ENCODE measurements around the gene ARID1B. TPM values are rescaled to one million over a fixed set of nuclear protein-coding genes. Genes with fewer than 3 reads are reported as not detected.
A peak's percentile ranks its signal among the peaks of the same experiment; 100 is the strongest.

The ARID1B gene
- total RNA-seq, 1 donor from 2014 or later, result 155 TPM

DNA sequence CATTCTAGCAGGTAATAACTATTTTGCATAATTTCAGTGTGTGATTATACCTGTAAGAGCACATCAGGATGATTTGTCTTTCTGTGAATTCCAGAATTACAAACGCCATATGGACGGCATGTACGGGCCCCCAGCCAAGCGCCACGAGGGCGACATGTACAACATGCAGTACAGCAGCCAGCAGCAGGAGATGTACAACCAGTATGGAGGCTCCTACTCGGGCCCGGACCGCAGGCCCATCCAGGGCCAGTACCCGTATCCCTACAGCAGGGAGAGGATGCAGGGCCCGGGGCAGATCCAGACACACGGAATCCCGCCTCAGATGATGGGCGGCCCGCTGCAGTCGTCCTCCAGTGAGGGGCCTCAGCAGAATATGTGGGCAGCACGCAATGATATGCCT lies 423.4 kb downstream of the ARID1B start:
- Mint-ChIP-seq H3K27me3 (ENCODE audit: low read depth) (no peaks in the 10 kb centered on the region), H3K4me3 (no peak overlapping the region), H3K36me3 (peaks cover 32% of the 10 kb centered on the region), H3K9me3 (no peaks in the 10 kb centered on the region), H3K27ac (no peak overlapping the region), H3K4me1 (peaks cover 8% of the 10 kb centered on the region)
- TF ChIP-seq, protein P1, sequence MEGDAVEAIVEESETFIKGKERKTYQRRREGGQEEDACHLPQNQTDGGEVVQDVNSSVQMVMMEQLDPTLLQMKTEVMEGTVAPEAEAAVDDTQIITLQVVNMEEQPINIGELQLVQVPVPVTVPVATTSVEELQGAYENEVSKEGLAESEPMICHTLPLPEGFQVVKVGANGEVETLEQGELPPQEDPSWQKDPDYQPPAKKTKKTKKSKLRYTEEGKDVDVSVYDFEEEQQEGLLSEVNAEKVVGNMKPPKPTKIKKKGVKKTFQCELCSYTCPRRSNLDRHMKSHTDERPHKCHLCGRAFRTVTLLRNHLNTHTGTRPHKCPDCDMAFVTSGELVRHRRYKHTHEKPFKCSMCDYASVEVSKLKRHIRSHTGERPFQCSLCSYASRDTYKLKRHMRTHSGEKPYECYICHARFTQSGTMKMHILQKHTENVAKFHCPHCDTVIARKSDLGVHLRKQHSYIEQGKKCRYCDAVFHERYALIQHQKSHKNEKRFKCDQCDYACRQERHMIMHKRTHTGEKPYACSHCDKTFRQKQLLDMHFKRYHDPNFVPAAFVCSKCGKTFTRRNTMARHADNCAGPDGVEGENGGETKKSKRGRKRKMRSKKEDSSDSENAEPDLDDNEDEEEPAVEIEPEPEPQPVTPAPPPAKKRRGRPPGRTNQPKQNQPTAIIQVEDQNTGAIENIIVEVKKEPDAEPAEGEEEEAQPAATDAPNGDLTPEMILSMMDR (IDR thresholded peaks at IDR 0.05; ENCODE audit: unreplicated experiment), result no peak
- DNase-seq (ENCODE audit: low spot score in 2 of 2, unreplicated experiment in 2 of 2), result no peak

GRCh38 chr6:157201083-157201482 lies 423.9 kb downstream of the ARID1B start:
- DNase-seq (ENCODE audit: low spot score in 2 of 2, unreplicated experiment in 2 of 2), result no peak
- TF ChIP-seq, protein P1 (IDR thresholded peaks at IDR 0.05; ENCODE audit: unreplicated experiment), result no peak
- Mint-ChIP-seq H3K27ac (no peak overlapping the region), H3K4me1 (peaks cover 10% of the 10 kb centered on the region), H3K36me3 (peaks cover 36% of the 10 kb centered on the region), H3K4me3 (no peak overlapping the region), H3K27me3 (ENCODE audit: low read depth) (no peaks in the 10 kb centered on the region), H3K9me3 (no peaks in the 10 kb centered on the region)

- peaks cover 9% of the 10 kb centered on the region for H3K4me1 Mint-ChIP-seq
- DNase-seq (ENCODE audit: low spot score in 2 of 2, unreplicated experiment in 2 of 2), result no peak
- H3K4me3 Mint-ChIP-seq, result no peak overlapping the region
Observed at GRCh38 chr6:157203312-157203744, 426.1 kb downstream of the ARID1B start.

GRCh38 chr6:157203764-157204163 lies 426.6 kb downstream of the ARID1B start:
- Mint-ChIP-seq H3K9me3 (no peaks in the 10 kb centered on the region), H3K27ac (no peak overlapping the region), H3K4me3 (no peak overlapping the region), H3K4me1 (peaks cover 9% of the 10 kb centered on the region), H3K27me3 (ENCODE audit: low read depth) (no peaks in the 10 kb centered on the region), H3K36me3 (peaks cover 48% of the 10 kb centered on the region)
- DNase-seq (ENCODE audit: low spot score in 2 of 2, unreplicated experiment in 2 of 2), result no peak
- TF ChIP-seq, protein P1 (IDR thresholded peaks at IDR 0.05; ENCODE audit: unreplicated experiment), result no peak

More at GRCh38 chr6:157203312-157203744, 426.1 kb downstream of the ARID1B start:
- Mint-ChIP-seq H3K27ac (peak overlapping the region; percentile 19), H3K36me3 (peaks cover 48% of the 10 kb centered on the region), H3K27me3 (ENCODE audit: low read depth) (no peaks in the 10 kb centered on the region), H3K9me3 (no peaks in the 10 kb centered on the region)
- TF ChIP-seq, protein P1 (IDR thresholded peaks at IDR 0.05; ENCODE audit: unreplicated experiment), result no peak

DNA sequence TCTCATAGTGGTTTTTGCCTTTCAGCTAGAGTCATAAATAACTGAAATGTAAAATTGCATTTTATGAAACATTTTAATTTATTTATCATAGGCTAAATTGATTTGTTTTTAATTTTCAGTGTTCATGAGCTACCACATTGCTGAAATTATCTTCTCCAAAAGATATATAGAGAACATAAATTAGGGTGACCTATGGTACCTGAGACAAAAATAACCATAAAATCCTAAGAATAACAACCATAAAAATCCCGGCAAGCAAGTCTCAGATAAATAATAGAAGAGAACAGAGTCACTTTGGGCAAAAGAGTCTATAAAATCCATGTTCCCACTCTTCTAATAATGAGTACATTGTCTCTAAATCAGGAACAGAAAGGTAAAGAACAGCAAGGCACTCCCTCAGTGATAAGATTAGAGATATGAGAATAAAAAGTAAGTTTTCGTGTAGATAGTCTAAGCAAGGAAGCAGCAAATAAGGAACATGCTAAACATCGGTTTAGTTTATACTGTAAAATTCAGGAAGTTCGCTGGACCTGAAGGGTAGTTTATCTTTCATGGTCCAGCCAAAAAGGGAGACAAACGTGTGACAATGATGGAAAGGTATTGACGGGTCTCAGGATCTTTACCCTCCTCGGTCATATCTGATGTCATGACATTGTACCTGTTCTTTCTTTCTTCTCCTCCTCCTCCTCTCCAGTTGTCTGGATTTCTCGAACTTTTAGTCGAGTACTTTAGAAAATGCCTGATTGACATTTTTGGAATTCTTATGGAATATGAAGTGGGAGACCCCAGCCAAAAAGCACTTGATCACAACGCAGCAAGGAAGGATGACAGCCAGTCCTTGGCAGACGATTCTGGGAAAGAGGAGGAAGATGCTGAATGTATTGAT lies 428.5 kb downstream of the ARID1B start:
- Mint-ChIP-seq H3K27ac (peak overlapping the region; percentile 14), H3K4me1 (peaks cover 19% of the 10 kb centered on the region), H3K4me3 (no peak overlapping the region), H3K9me3 (no peaks in the 10 kb centered on the region), H3K36me3 (peaks cover 44% of the 10 kb centered on the region), H3K27me3 (ENCODE audit: low read depth) (no peaks in the 10 kb centered on the region)
- TF ChIP-seq, protein P1 (IDR thresholded peaks at IDR 0.05; ENCODE audit: unreplicated experiment), result no peak
- no peak for DNase-seq (ENCODE audit: low spot score in 2 of 2, unreplicated experiment in 2 of 2)
